Gastrocnemius medialis (tissue), 4 donors: ENCODE results near the gene PLSCR3. TPM values are rescaled to one million over a fixed set of nuclear protein-coding genes. Genes with fewer than 3 reads are reported as not detected.

Experiments
- ATAC-seq, 2 donors: fragments of 150-250 bp; one replicate each; pipeline ENCODE4 v1.9.1; 2016
- DNase-seq, 2 donors: peaks; one replicate each; pipeline ENCODE4 v3.0.0-alpha.2; 2019
- H3K27ac ChIP-seq, 4 donors: fragments of 200-600 bp; sonication (generic); 1 replicate in 1 of 4; 2 replicates in 3 of 4; pipeline ENCODE4 v1.5.1; 2016 to 2018; ENCODE audit warnings: mild to moderate bottlenecking in 2 of 4, moderate library complexity in 1 of 4
- H3K27me3 ChIP-seq, 3 donors: fragments of 200-600 bp; sonication (generic) in 2 of 3; 1 replicate in 1 of 3; 2 replicates in 2 of 3; pipeline versions ENCODE4 v1.5.1 to v1.6.0; 2016 to 2019; ENCODE audit warnings: mild to moderate bottlenecking in 1 of 3, moderate library complexity in 1 of 3
- H3K36me3 ChIP-seq, 2 donors: fragments of 200-600 bp; sonication (generic) in 1 of 2; one replicate each; pipeline ENCODE4 v1.5.1; 2017 to 2018
- H3K4me1 ChIP-seq, 2 donors: fragments of 200-600 bp; sonication (generic) in 1 of 2; one replicate each; pipeline ENCODE4 v1.5.1; 2016 to 2017; ENCODE audit warnings: mild to moderate bottlenecking in 2 of 2
- H3K4me3 ChIP-seq, 4 donors: fragments of 200-600 bp; sonication (generic) in 3 of 4; 1 replicate in 1 of 4; 2 replicates in 3 of 4; pipeline ENCODE4 v1.5.1; 2016 to 2019; ENCODE audit warnings: mild to moderate bottlenecking in 2 of 4
- H3K9me3 ChIP-seq, 3 donors: fragments of 200-600 bp; sonication (generic) in 2 of 3; 1 replicate in 1 of 3; 2 replicates in 2 of 3; pipeline ENCODE4 v1.5.1; 2016 to 2019
- POLR2A ChIP-seq, 2 donors: fragments of 450-650 bp; IDR thresholded peaks; one replicate each; pipeline ENCODE4 v1.6.1; 2017; ENCODE audit warnings: antibody characterized with exemption in 2 of 2, mild to moderate bottlenecking in 2 of 2, moderate library complexity in 2 of 2
- in situ Hi-C, 4 donors: fragments of 200-750 bp; cut with MboI; loops; one replicate each; pipeline versions ENCODE4 v1.15.0 to v1.8.0; 2017; ENCODE audit warnings: low sequenced_read_pairs in 4 of 4
- intact Hi-C: fragments of 100-400 bp; cut with DNase I; formaldehyde crosslinking; loops from one replicate; pipeline ENCODE4 v1.15.1; 2023; ENCODE audit warnings: low total_unique reads
- total RNA-seq, 4 donors: library from RNA; depleted of rRNA; stranded (reverse); fragments of >200 nt; gene quantifications; one replicate each; pipeline versions ENCODE4 v1.1.0 to v1.2.3, GENCODE V29; 2016
- TF ChIP-seq, protein P1 (sequence below), 5 experiments: fragments of 450-650 bp in 3 of 5; fragments of 200-600 bp in 2 of 5; sonication (generic) in 2 of 5; IDR thresholded peaks in 4 of 5; conservative IDR thresholded peaks in 1 of 5; 1 replicate in 4 of 5; 2 replicates in 1 of 5; pipeline ENCODE4 v1.5.1; 2016 to 2019; ENCODE audit warnings: antibody characterized with exemption in 5 of 5, mild to moderate bottlenecking in 3 of 5, moderate library complexity in 3 of 5

The PLSCR3 gene
- total RNA-seq, 4 donors from 2014 or later: 8.9 to 20.3 (median 14.4) TPM

GRCh38 chr17:7435676-7436555 is 41.6 kb upstream of the PLSCR3 start:
- in situ Hi-C loops (loop anchor here in 2 of 4 donors (5.0 to 25.0 kb wide), 2 partner anchors 51 to 126 kb away; partner anchors contain the start of genes SENP3 (in 1 of the 2) and TNFSF13 (in 1 of the 2)), intact Hi-C loops (loop anchor here (1.0 to 2.0 kb wide), 4 partner anchors 32 to 83 kb away; partner anchors contain the start of genes KCTD11, PLSCR3, POLR2A and TMEM256)
- TF ChIP-seq, protein P1, sequence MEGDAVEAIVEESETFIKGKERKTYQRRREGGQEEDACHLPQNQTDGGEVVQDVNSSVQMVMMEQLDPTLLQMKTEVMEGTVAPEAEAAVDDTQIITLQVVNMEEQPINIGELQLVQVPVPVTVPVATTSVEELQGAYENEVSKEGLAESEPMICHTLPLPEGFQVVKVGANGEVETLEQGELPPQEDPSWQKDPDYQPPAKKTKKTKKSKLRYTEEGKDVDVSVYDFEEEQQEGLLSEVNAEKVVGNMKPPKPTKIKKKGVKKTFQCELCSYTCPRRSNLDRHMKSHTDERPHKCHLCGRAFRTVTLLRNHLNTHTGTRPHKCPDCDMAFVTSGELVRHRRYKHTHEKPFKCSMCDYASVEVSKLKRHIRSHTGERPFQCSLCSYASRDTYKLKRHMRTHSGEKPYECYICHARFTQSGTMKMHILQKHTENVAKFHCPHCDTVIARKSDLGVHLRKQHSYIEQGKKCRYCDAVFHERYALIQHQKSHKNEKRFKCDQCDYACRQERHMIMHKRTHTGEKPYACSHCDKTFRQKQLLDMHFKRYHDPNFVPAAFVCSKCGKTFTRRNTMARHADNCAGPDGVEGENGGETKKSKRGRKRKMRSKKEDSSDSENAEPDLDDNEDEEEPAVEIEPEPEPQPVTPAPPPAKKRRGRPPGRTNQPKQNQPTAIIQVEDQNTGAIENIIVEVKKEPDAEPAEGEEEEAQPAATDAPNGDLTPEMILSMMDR (IDR thresholded peaks at IDR 0.05 in 4 of 5, conservative IDR thresholded peaks at IDR 0.05 in 1 of 5): no peak
- peak in 1 of 2 donors; percentile 4 for TF ChIP-seq POLR2A (IDR thresholded peaks at IDR 0.05)
- H3K4me1 ChIP-seq: peaks cover 35 to 52% of the 10 kb centered on the region in 2 donors
- peak overlapping the region; percentile 80 to 100 (median 94) for H3K27ac ChIP-seq
- ATAC-seq (no peak), DNase-seq (peak in 1 of 2 donors; percentile 41)
- no peaks in the 10 kb centered on the region for H3K9me3 ChIP-seq
- H3K4me3 ChIP-seq: peak overlapping the region; percentile 53 to 63 (median 58)
- H3K36me3 ChIP-seq: no peaks in the 10 kb centered on the region
- peaks cover 0 to 4% (median 0%) of the 10 kb centered on the region in 3 donors for H3K27me3 ChIP-seq

DNA sequence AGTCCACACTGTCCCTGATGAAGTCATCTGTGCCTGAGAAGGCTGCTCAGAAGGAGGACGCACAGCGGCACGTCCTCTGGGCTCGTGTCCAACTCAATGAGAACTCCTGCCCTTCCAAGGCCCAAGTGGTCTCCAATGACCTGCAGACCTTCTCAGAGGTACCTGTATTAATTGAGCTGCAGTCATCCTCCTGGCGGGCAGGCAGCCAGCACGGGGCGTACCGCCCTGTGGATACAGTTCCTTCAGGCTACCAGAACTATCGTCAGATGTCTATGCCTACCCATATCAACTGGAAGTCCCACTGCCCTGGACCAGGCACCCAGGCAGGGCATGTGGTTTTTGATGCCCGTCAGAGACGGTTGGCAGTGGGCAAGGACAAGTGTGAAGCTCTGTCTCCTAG is 38.0 kb upstream of the PLSCR3 start:
- Histone ChIP-seq H3K9me3 (no peaks in the 10 kb centered on the region), H3K27me3 (no peaks in the 10 kb centered on the region), H3K4me1 (peaks cover 17 to 20% of the 10 kb centered on the region in 2 donors), H3K27ac (no peak overlapping the region), H3K36me3 (no peaks in the 10 kb centered on the region), H3K4me3 (no peak overlapping the region)
- ATAC-seq (no peak), DNase-seq (no peak)
- no peak for TF ChIP-seq POLR2A (IDR thresholded peaks at IDR 0.05)
- TF ChIP-seq, protein P1 (IDR thresholded peaks at IDR 0.05 in 4 of 5, conservative IDR thresholded peaks at IDR 0.05 in 1 of 5): no peak
- in situ Hi-C loops (loop anchor here in 1 of 4 donors (25.0 kb wide), 1 partner anchor 130 kb away; the partner anchor contains the start of genes SENP3 and TNFSF13), intact Hi-C loops (no loop called here)

DNA sequence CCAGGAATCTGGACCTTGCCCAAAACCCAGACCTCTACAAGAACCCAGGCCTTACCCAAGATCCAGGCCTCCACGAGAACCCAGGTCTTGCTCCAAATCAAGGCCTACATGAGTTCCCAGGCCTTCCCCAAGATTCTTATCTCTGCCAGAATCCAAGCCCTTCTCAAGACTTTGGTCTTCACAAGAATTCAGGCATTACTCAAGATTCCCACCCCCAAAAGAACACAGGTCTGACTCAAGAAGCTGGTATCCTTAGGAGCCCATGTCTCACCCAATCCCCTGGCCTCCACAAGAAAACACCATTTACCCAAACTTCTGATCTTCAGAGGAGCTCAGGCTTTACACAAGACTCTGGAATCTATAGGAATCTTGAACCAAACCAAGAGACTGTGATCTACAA is 36.9 kb upstream of the PLSCR3 start:
- Histone ChIP-seq H3K27ac (no peak overlapping the region), H3K36me3 (no peaks in the 10 kb centered on the region), H3K9me3 (no peaks in the 10 kb centered on the region), H3K27me3 (no peaks in the 10 kb centered on the region), H3K4me1 (peaks cover 10 to 12% of the 10 kb centered on the region in 2 donors), H3K4me3 (no peak overlapping the region)
- in situ Hi-C loops: loop anchor here in 1 of 4 donors (25.0 kb wide), 1 partner anchor 131 kb away; the partner anchor contains the start of genes SENP3 and TNFSF13
- ATAC-seq: no peak
- no peak for TF ChIP-seq POLR2A (IDR thresholded peaks at IDR 0.05)
- TF ChIP-seq, protein P1 (IDR thresholded peaks at IDR 0.05 in 4 of 5, conservative IDR thresholded peaks at IDR 0.05 in 1 of 5): no peak
- intact Hi-C loops: no loop called here
- no peak for DNase-seq

GRCh38 chr17:7429722-7430121 is 35.4 kb upstream of the PLSCR3 start:
- TF ChIP-seq, protein P1 (IDR thresholded peaks at IDR 0.05 in 4 of 5, conservative IDR thresholded peaks at IDR 0.05 in 1 of 5): no peak
- no peak for TF ChIP-seq POLR2A (IDR thresholded peaks at IDR 0.05)
- Histone ChIP-seq H3K27me3 (no peaks in the 10 kb centered on the region), H3K4me3 (no peak overlapping the region), H3K4me1 (peaks cover 0 to under 1% of the 10 kb centered on the region in 2 donors), H3K36me3 (no peaks in the 10 kb centered on the region), H3K27ac (no peak overlapping the region), H3K9me3 (no peaks in the 10 kb centered on the region)
- intact Hi-C loops: no loop called here
- in situ Hi-C loops: loop anchor here in 1 of 4 donors (25.0 kb wide), 1 partner anchor 133 kb away; the partner anchor contains the start of genes SENP3 and TNFSF13
- DNase-seq (no peak), ATAC-seq (no peak)
